Measurements from ENCODE around the gene ATXN7L3.

- TF ChIP-seq POLR2AphosphoS5 (IDR thresholded peaks at IDR 0.05; ENCODE audit: control insufficient read depth, insufficient read depth, low read depth, low read length) (no peak), MAFK (IDR thresholded peaks at IDR 0.05; ENCODE audit: low read length) (no peak), PRPF4 (IDR thresholded peaks at IDR 0.05; ENCODE audit: insufficient read depth, low read depth, low read length, poor library complexity, severe bottlenecking) (no peak), POLR2G (IDR thresholded peaks at IDR 0.05; ENCODE audit: low read depth, low read length) (no peak)
Observed at GRCh38 chr17:44236444-44236991, 36.8 kb upstream of the ATXN7L3 start.

All from K562 (cell line).